Skeletal muscle tissue (tissue), 5 donors: Measurements from ENCODE around the gene EEA1. TPM values are rescaled to one million over a fixed set of nuclear protein-coding genes. Genes with fewer than 3 reads are reported as not detected.

ENCODE experiments used
- H3K27ac ChIP-seq: one replicate; pipeline ENCODE4 v1.7.0; 2013; ENCODE audit warnings: mild to moderate bottlenecking, low read depth, low read length, inconsistent platforms
- H3K27me3 ChIP-seq, 3 donors: one replicate each; pipeline ENCODE4 v1.7.0; 2013; ENCODE audit warnings: low read length in 3 of 3; ENCODE audit not compliant: control insufficient read depth in 3 of 3, insufficient read depth in 3 of 3
- H3K36me3 ChIP-seq, 3 donors: one replicate each; pipeline ENCODE4 v1.7.0; 2013; ENCODE audit warnings: low read length in 3 of 3; ENCODE audit not compliant: control insufficient read depth in 3 of 3, insufficient read depth in 3 of 3
- H3K4me1 ChIP-seq, 3 donors: one replicate each; pipeline ENCODE4 v1.7.0; 2013; ENCODE audit warnings: low read length in 3 of 3, mild to moderate bottlenecking in 3 of 3; ENCODE audit not compliant: control insufficient read depth in 3 of 3, insufficient read depth in 3 of 3
- H3K4me3 ChIP-seq, 3 donors: one replicate each; pipeline ENCODE4 v1.7.0; 2013; ENCODE audit warnings: low read length in 3 of 3
- H3K9ac ChIP-seq, 3 donors: one replicate each; pipeline ENCODE4 v1.7.0; 2013; ENCODE audit warnings: low read length in 3 of 3, mild to moderate bottlenecking in 3 of 3, moderate library complexity in 2 of 3, low read depth in 1 of 3
- H3K9me3 ChIP-seq, 3 donors: one replicate each; pipeline ENCODE4 v1.7.0; 2013; ENCODE audit warnings: low read length in 3 of 3; ENCODE audit not compliant: control insufficient read depth in 3 of 3
- small RNA-seq: library from RNA; depleted of rRNA; stranded (forward); fragments of <200 nt; gene quantifications from one replicate; pipeline ENCODE3, GENCODE V24; 2014
- total RNA-seq: library from RNA; depleted of rRNA; stranded (reverse); fragments of >200 nt; gene quantifications from one replicate; pipeline ENCODE4 v1.2.3, GENCODE V29; 2014
- donor health status: Osteomylitis.

Gene EEA1
- total RNA-seq, 1 donor from 2014 or later: 9.4 TPM

DNA sequence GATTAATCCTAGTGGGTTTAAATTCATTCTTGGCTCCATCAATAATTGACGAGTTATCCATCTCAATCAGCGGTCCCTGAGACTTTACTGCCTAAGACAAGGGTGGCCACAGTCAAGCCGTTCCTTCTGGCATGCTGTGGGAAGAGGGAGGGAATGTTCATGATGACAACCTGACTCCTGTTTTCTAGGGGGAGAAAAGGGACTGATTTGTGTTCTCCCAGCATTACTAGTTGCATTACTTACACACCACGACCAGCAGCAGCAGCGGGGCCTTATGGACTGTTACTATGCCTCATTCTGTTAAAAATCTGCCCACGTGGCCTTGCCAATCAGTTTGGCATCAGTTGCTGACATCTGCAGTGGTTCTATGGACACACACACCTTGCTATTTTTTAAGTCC is 196.4 kb downstream of the EEA1 start:
- H3K9me3 ChIP-seq: no peaks in the 10 kb centered on the region
- H3K4me3 ChIP-seq: no peak overlapping the region
- no peaks in the 10 kb centered on the region for H3K36me3 ChIP-seq
- peaks cover 4 to 9% (median 5%) of the 10 kb centered on the region in 3 donors for H3K4me1 ChIP-seq
- no peaks in the 10 kb centered on the region for H3K27me3 ChIP-seq
- no peak overlapping the region for H3K9ac ChIP-seq
- H3K27ac ChIP-seq: no peak overlapping the region

DNA sequence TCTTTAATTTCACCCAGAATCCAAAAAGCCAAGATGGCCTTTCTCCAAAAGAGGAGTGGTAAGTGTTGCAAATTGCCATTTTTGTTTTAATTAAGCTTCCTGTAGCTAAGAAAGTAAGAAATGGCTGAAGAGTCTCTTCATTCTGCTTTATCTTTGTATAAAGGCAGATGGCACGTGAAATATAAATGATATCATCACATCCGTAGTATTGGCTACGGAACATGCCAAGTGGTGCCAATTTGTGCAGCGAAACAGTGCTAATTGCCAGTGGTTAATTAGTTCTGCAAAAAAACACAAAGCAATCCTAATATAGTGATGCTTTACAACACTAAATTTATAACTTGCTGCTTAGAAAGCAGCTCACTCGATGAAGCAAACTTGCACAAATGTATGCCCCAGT is 196.9 kb downstream of the EEA1 start:
- H3K27me3 ChIP-seq: no peaks in the 10 kb centered on the region
- no peaks in the 10 kb centered on the region for H3K9me3 ChIP-seq
- H3K27ac ChIP-seq: no peak overlapping the region

DNA sequence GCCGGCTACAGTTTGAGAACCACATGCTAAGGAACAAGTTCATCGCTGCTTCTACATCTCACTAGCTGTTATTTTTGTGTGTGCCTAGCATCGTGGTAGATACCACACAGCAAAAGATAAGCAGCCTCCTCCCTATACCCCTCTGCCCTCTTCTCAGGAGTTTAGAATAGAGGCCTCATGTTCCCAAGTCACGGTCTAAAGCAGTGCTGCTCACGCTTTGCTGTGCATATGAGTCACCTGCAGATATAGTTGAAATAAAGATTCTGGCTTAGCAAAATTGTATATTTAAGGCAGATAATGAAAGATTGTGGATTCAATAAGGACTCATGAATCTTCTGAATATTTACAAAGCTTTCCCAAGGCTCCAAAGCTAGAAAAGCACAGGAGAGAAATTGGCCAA is 198.3 kb downstream of the EEA1 start:
- Histone ChIP-seq H3K27me3 (no peaks in the 10 kb centered on the region), H3K9ac (no peak overlapping the region), H3K27ac (no peak overlapping the region), H3K36me3 (no peaks in the 10 kb centered on the region), H3K4me1 (peaks cover 4 to 9% (median 5%) of the 10 kb centered on the region in 3 donors), H3K4me3 (no peak overlapping the region), H3K9me3 (no peaks in the 10 kb centered on the region)

More for the DNA sequence above, 196.9 kb downstream of the EEA1 start:
- H3K4me3 ChIP-seq: no peak overlapping the region
- H3K4me1 ChIP-seq: peaks cover 4 to 9% (median 5%) of the 10 kb centered on the region in 3 donors
- no peaks in the 10 kb centered on the region for H3K36me3 ChIP-seq
- H3K9ac ChIP-seq: no peak overlapping the region

DNA sequence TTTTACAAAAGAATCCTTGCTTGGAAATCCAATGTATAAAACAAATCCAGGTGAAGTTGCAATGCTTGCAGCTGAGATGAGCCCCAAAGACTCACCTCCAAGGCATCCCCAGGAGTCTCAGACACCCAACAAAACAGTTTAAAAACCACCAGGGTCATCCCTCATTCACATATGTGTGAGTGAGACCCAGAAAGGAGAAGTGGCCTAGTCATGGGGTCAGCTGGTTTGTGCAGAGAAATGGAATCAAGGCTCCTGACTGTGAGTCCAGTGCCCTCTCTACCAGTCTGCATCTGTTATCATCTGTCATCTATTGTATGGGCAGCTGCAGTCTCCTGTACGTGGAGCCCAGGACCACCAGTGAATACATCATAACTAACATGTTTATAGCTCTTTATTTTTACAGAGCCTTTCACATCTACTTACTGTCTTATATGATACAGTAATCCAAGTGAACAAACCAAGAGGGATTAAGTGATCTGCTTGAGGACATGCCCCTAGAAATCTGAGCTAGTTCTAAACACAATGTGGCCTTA is 199.3 kb downstream of the EEA1 start:
- H3K4me1 ChIP-seq: peaks cover 0 to 4% (median 2%) of the 10 kb centered on the region in 3 donors
- H3K27me3 ChIP-seq: no peaks in the 10 kb centered on the region
- no peaks in the 10 kb centered on the region for H3K36me3 ChIP-seq
- no peak overlapping the region for H3K9ac ChIP-seq
- H3K27ac ChIP-seq: no peak overlapping the region
- H3K9me3 ChIP-seq: no peaks in the 10 kb centered on the region
- no peak overlapping the region for H3K4me3 ChIP-seq

DNA sequence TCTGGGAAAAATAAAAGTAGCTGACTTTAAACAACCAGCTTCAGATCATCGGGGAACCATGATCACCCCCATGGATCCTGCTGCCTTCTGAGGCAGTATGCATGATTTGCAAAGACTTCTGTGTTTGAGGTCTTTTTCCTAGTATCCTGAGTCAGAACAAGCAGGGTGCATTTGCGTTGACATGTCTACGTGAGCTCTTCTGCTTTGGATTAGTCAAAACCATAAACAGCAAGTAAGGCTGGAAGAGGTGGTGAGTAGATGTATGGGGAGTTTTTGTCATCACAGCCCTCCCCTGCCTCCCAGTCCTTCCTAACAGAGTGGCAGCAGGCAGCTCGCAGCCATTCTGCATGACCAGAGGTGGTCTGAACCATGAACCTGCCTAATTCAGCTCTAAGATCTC is 202.2 kb downstream of the EEA1 start:
- no peak overlapping the region for H3K4me3 ChIP-seq
- H3K36me3 ChIP-seq: no peaks in the 10 kb centered on the region

DNA sequence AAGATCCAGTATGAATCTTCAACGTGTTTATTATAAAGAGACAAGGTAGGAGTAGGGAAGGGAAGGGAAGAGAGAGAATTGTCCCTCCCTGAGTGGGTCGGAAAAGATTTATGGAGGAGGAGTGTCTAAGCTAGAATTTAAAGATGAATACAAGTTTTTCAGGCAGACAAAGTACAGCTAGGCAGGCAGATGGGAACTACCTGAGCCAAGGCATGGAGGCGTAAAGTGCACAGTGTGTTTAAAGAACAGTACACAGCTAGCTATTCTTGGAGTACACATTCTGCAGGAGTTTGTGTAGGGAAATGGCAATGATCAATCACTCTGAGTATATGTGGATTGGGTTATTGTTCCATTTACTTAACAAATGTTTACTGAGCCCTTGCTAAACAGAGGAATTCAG is 206.2 kb downstream of the EEA1 start:
- no peaks in the 10 kb centered on the region for H3K27me3 ChIP-seq
- H3K27ac ChIP-seq: no peak overlapping the region
- H3K36me3 ChIP-seq: no peaks in the 10 kb centered on the region
- no peak overlapping the region for H3K4me3 ChIP-seq
- H3K9me3 ChIP-seq: peaks cover 0 to 3% (median 0%) of the 10 kb centered on the region in 3 donors
- H3K4me1 ChIP-seq: peaks cover 0 to 3% (median 2%) of the 10 kb centered on the region in 3 donors
- H3K9ac ChIP-seq: no peak overlapping the region

More for the DNA sequence above, 202.2 kb downstream of the EEA1 start:
- peaks cover 0 to 4% (median 0%) of the 10 kb centered on the region in 3 donors for H3K4me1 ChIP-seq
- no peak overlapping the region for H3K27ac ChIP-seq
- H3K27me3 ChIP-seq: no peaks in the 10 kb centered on the region
- no peak overlapping the region for H3K9ac ChIP-seq
- peaks cover 0 to 3% (median 0%) of the 10 kb centered on the region in 3 donors for H3K9me3 ChIP-seq

DNA sequence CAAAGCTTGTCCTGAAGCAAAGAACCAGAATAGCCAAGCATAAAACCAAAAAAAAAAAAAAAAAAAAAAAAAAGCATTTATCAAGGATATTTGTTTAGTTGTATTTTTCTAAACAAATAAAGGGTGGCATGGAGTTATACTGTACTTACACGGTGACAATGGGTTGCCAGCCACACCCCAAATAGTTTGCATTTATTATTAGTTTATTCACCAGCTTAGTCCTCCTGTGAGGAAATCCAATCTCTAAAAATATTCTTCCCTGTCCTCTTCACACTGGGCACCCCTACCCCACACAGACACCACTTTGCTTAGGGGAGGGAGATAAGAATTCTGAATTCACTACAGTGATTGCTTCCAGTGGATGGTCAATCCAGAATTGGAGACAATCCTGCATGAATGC is 207.4 kb downstream of the EEA1 start:
- peaks cover 0 to 3% (median 2%) of the 10 kb centered on the region in 3 donors for H3K4me1 ChIP-seq
- no peak overlapping the region for H3K9ac ChIP-seq
- no peak overlapping the region for H3K4me3 ChIP-seq
- H3K9me3 ChIP-seq: peaks cover 0 to 3% (median 0%) of the 10 kb centered on the region in 3 donors
- H3K36me3 ChIP-seq: no peaks in the 10 kb centered on the region
- no peaks in the 10 kb centered on the region for H3K27me3 ChIP-seq
- no peak overlapping the region for H3K27ac ChIP-seq

DNA sequence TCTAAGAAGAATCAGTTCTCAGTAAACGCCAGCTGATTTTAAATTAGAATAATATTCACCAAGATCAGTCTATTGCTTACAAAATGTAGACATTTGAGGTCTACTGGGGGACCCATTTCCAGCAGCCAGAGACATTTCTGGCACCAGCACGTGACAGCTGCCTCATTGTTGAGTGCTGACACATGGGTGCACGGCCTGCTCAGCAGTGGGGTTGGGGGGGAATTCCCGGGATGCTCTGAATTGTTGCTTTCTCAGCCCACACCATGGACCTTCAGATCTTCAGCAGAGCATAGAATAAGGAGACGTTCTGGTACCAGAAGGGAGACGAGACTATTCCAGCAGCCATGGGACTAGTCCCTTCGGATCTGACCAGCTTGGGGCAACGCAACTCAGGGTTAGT is 208.0 kb downstream of the EEA1 start:
- no peaks in the 10 kb centered on the region for H3K27me3 ChIP-seq
- H3K4me3 ChIP-seq: no peak overlapping the region
- H3K27ac ChIP-seq: no peak overlapping the region
- H3K4me1 ChIP-seq: peaks cover 0 to 3% (median 2%) of the 10 kb centered on the region in 3 donors
- H3K9me3 ChIP-seq: peaks cover 0 to 3% (median 0%) of the 10 kb centered on the region in 3 donors
- H3K36me3 ChIP-seq: no peaks in the 10 kb centered on the region
- H3K9ac ChIP-seq: no peak overlapping the region

Small RNAs within 50 kb of the gene (small RNA-seq; reads per million reads assigned to genes)
- gene RNU6-1329P: not detected

Other genes starting within 250 kb of the EEA1 start
- gene PLEKHG7, start 226.3 kb downstream of the EEA1 start, total RNA-seq: 0.52 TPM